HCT116 (cell line): ENCODE measurements around the gene CCDC126. TPM values are rescaled to one million over a fixed set of nuclear protein-coding genes. Genes with fewer than 3 reads are reported as not detected.

Source experiments
- ATAC-seq: fragments of 200-7000 bp; cut with Tn5 transposase; 2 replicates; pipeline ENCODE4 v1.9.1; 2020; ENCODE audit warnings: mild to moderate bottlenecking, moderate library complexity
- BruUV-seq: library from RNA; stranded (reverse); fragments of 400-500 nt; replicated peaks from 2 replicates; lab custom pipeline; 2021; lab: Mats Ljungman, UMichigan
- CTCF ChIA-PET: fragments of 300-600 bp; sonication (Branson Sonifier 250); formaldehyde crosslinking; loops from one replicate; lab custom pipeline; 2021; ENCODE audit warnings: antibody characterized with exemption; lab: Charles Lee
- POLR2A ChIA-PET: fragments of 300-600, 350-600 bp; sonication (Branson Sonifier 250); formaldehyde crosslinking; loops from one replicate; lab custom pipeline; 2021; ENCODE audit warnings: antibody characterized with exemption; lab: Charles Lee
- RAD21 ChIA-PET, 2 experiments: fragments of 300-600 bp; sonication (Branson Sonifier 250); formaldehyde crosslinking; loops; one replicate each; lab custom pipeline; 2023; ENCODE audit warnings: low total read pairs in 2 of 2; ENCODE audit not compliant: uncharacterized antibody in 2 of 2, unreplicated experiment in 2 of 2, low non-redundant PET in 1 of 2; lab: Charles Lee
- DNase-seq: peaks from one replicate; pipeline ENCODE4 v3.0.0-alpha.2; 2010; ENCODE audit warnings: low read depth, low spot score
- H2AFZ ChIP-seq: fragments of 200-600 bp; shearing (Covaris generic), sonication (generic); 2 replicates; pipeline ENCODE4 v1.6.1; 2017; ENCODE audit warnings: low read depth, mixed run types, mixed read lengths, antibody characterized with exemption, low read length; ENCODE audit not compliant: poor library complexity, severe bottlenecking
- H3K27ac ChIP-seq: 2 replicates; pipeline ENCODE4 v1.5.1; 2012; ENCODE audit warnings: low read depth, low read length
- H3K27me3 ChIP-seq: fragments of 200-600 bp; sonication (generic); 2 replicates; pipeline ENCODE4 v1.6.1; 2016; ENCODE audit warnings: mixed run types, low read length, mixed read lengths; ENCODE audit not compliant: insufficient read depth
- H3K36me3 ChIP-seq, 2 experiments: fragments of 200-500 bp in 1 of 2; fragments of 200-600 bp in 1 of 2; sonication (Bioruptor generic) in 1 of 2; sonication (generic) in 1 of 2; 2 replicates each; pipeline versions ENCODE4 v1.5.1 to v1.6.1; 2014 to 2016; ENCODE audit warnings: low read length in 2 of 2, inconsistent platforms in 1 of 2, mixed read lengths in 1 of 2, mixed run types in 1 of 2; ENCODE audit not compliant: insufficient read depth in 2 of 2, control insufficient read depth in 1 of 2
- H3K4me1 ChIP-seq, 2 experiments: fragments of 200-600 bp in 1 of 2; sonication (generic) in 1 of 2; 2 replicates each; pipeline versions ENCODE4 v1.5.1 to v1.6.1; 2012 to 2017; ENCODE audit warnings: low read length in 2 of 2, inconsistent platforms in 1 of 2, mild to moderate bottlenecking in 1 of 2, mixed read lengths in 1 of 2, mixed run types in 1 of 2, moderate library complexity in 1 of 2; ENCODE audit not compliant: insufficient read depth in 2 of 2, control insufficient read depth in 1 of 2
- H3K4me2 ChIP-seq: fragments of 200-600 bp; sonication (generic); 2 replicates; pipeline ENCODE4 v1.6.1; 2017; ENCODE audit warnings: mixed run types, low read length, mixed read lengths
- H3K4me3 ChIP-seq, 2 experiments: fragments of 200-600 bp in 1 of 2; sonication (generic) in 1 of 2; replicated peaks in 1 of 2; 2 replicates each; pipeline ENCODE4 v1.5.1; 2011 to 2016; ENCODE audit warnings: low read length in 2 of 2, control low read depth in 1 of 2, low read depth in 1 of 2, mild to moderate bottlenecking in 1 of 2, mixed read lengths in 1 of 2, mixed run types in 1 of 2
- H3K79me2 ChIP-seq: fragments of 200-600 bp; sonication (generic); 2 replicates; pipeline ENCODE4 v1.6.1; 2017; ENCODE audit warnings: mild to moderate bottlenecking, mixed run types, low read length, moderate library complexity, mixed read lengths; ENCODE audit not compliant: insufficient read depth
- H3K9ac ChIP-seq: fragments of 200-600 bp; sonication (generic); 2 replicates; pipeline ENCODE4 v1.6.1; 2016; ENCODE audit warnings: low read length, mixed read lengths
- H3K9me2 ChIP-seq: fragments of 200-600 bp; sonication (generic), shearing (Covaris generic); 2 replicates; pipeline ENCODE4 v1.6.1; 2017; ENCODE audit warnings: mixed run types, mild to moderate bottlenecking, moderate library complexity; ENCODE audit not compliant: insufficient read depth
- H3K9me3 ChIP-seq, 2 experiments: fragments of 200-500 bp in 1 of 2; fragments of 200-600 bp in 1 of 2; sonication (Bioruptor generic) in 1 of 2; sonication (generic) in 1 of 2; 2 replicates each; pipeline ENCODE4 v1.6.1; 2014 to 2017; ENCODE audit warnings: low read length in 2 of 2, mixed read lengths in 2 of 2, inconsistent platforms in 1 of 2, low read depth in 1 of 2, mild to moderate bottlenecking in 1 of 2, mixed run types in 1 of 2, moderate library complexity in 1 of 2; ENCODE audit not compliant: control insufficient read depth in 1 of 2, insufficient read depth in 1 of 2
- H4K20me1 ChIP-seq: fragments of 200-600 bp; sonication (generic), shearing (Covaris generic); 2 replicates; pipeline ENCODE4 v1.6.1; 2017; ENCODE audit warnings: mixed run types, mild to moderate bottlenecking, moderate library complexity; ENCODE audit not compliant: insufficient read depth
- CBX3 ChIP-seq: IDR thresholded peaks from 2 replicates; pipeline ENCODE4 v1.6.1; 2012; ENCODE audit warnings: low read depth
- CEBPB ChIP-seq: IDR thresholded peaks from 2 replicates; pipeline ENCODE4 v1.6.1; 2012; ENCODE audit warnings: low read depth
- EGR1 ChIP-seq: IDR thresholded peaks from 2 replicates; pipeline ENCODE4 v1.6.1; 2012; ENCODE audit warnings: low read depth
- FOSL1 ChIP-seq: IDR thresholded peaks from 2 replicates; pipeline ENCODE4 v1.6.1; 2012; ENCODE audit warnings: low read depth
- JUND ChIP-seq: IDR thresholded peaks from 2 replicates; pipeline ENCODE4 v1.6.1; 2012
- POLR2A ChIP-seq: IDR thresholded peaks from 2 replicates; pipeline ENCODE4 v1.7.0; 2011; ENCODE audit warnings: borderline replicate concordance; ENCODE audit not compliant: insufficient read depth, insufficient read length; ENCODE audit errors: extremely low read depth
- POLR2AphosphoS5 ChIP-seq: IDR thresholded peaks from 2 replicates; pipeline ENCODE4 v1.6.1; 2011; ENCODE audit warnings: mild to moderate bottlenecking, low read depth, low read length, moderate library complexity
- SIN3A ChIP-seq: IDR thresholded peaks from 2 replicates; pipeline ENCODE4 v1.6.1; 2012; ENCODE audit warnings: low read depth
- SP1 ChIP-seq: IDR thresholded peaks from 2 replicates; pipeline ENCODE4 v1.6.1; 2012; ENCODE audit warnings: low read depth
- TCF7L2 ChIP-seq: IDR thresholded peaks from 2 replicates; pipeline ENCODE4 v1.7.0; 2011; ENCODE audit warnings: borderline replicate concordance, inconsistent platforms; ENCODE audit not compliant: insufficient read depth, insufficient read length; ENCODE audit errors: extremely low read depth
- YY1 ChIP-seq: IDR thresholded peaks from 2 replicates; pipeline ENCODE4 v1.6.1; 2011; ENCODE audit warnings: low read length, low read depth, moderate library complexity, mild to moderate bottlenecking; ENCODE audit not compliant: insufficient replicate concordance; ENCODE audit errors: extremely low read depth
- intact Hi-C: fragments of 100-400 bp; cut with micrococcal nuclease; formaldehyde crosslinking; loops from 2 replicates; pipeline ENCODE4 v1.10.0; 2022
- total RNA-seq: library from RNA; stranded (reverse); gene quantifications from one replicate; pipeline ENCODE4 v1.2.1, GENCODE V29; 2021; ENCODE audit not compliant: unreplicated experiment
- TF ChIP-seq, protein P1 (sequence below): IDR thresholded peaks from 2 replicates; pipeline ENCODE4 v1.6.1; 2012
- TF ChIP-seq, protein P2 (sequence below): IDR thresholded peaks from 2 replicates; pipeline ENCODE4 v1.6.1; 2012; ENCODE audit warnings: low read depth
- TF ChIP-seq, protein P3 (sequence below): IDR thresholded peaks from 2 replicates; pipeline ENCODE4 v1.6.1; 2012

CCDC126 gene
- total RNA-seq, 1 experiment from 2014 or later: 5.0 TPM

DNA sequence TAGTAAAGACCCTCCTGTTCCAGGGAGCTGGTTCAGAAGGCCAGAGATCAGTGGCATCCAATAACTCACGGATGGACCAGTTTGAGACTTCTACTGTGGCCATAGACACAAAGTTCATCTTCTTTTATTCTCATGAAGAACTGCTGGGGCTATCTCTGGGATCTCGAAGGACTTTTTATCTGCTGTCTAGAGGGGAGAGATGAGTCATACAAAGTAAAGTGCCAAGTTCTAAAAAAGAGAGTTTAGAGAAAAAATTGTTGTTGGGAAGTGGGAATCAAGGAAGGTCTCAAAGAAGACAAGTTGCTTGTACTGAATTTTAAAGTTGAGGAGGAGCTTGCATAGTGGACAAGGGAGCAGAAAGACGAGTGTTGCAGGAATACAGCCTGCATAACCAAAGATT is 74.9 kb downstream of the CCDC126 start:
- ATAC-seq (no peak), DNase-seq (no peak)
- POLR2A ChIA-PET: no interaction called here
- no peak for TF ChIP-seq SIN3A
- no peak for TF ChIP-seq JUND
- no peak for TF ChIP-seq CEBPB
- TF ChIP-seq CBX3: no peak
- TF ChIP-seq YY1: no peak
- TF ChIP-seq, protein P1, sequence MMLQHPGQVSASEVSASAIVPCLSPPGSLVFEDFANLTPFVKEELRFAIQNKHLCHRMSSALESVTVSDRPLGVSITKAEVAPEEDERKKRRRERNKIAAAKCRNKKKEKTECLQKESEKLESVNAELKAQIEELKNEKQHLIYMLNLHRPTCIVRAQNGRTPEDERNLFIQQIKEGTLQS: no peak
- no peak for TF ChIP-seq FOSL1
- TF ChIP-seq EGR1: no peak
- TF ChIP-seq, protein P2, sequence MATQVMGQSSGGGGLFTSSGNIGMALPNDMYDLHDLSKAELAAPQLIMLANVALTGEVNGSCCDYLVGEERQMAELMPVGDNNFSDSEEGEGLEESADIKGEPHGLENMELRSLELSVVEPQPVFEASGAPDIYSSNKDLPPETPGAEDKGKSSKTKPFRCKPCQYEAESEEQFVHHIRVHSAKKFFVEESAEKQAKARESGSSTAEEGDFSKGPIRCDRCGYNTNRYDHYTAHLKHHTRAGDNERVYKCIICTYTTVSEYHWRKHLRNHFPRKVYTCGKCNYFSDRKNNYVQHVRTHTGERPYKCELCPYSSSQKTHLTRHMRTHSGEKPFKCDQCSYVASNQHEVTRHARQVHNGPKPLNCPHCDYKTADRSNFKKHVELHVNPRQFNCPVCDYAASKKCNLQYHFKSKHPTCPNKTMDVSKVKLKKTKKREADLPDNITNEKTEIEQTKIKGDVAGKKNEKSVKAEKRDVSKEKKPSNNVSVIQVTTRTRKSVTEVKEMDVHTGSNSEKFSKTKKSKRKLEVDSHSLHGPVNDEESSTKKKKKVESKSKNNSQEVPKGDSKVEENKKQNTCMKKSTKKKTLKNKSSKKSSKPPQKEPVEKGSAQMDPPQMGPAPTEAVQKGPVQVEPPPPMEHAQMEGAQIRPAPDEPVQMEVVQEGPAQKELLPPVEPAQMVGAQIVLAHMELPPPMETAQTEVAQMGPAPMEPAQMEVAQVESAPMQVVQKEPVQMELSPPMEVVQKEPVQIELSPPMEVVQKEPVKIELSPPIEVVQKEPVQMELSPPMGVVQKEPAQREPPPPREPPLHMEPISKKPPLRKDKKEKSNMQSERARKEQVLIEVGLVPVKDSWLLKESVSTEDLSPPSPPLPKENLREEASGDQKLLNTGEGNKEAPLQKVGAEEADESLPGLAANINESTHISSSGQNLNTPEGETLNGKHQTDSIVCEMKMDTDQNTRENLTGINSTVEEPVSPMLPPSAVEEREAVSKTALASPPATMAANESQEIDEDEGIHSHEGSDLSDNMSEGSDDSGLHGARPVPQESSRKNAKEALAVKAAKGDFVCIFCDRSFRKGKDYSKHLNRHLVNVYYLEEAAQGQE: no peak
- no peak for TF ChIP-seq TCF7L2
- TF ChIP-seq POLR2A: no peak
- no peak for TF ChIP-seq SP1
- no peak for TF ChIP-seq POLR2AphosphoS5
- TF ChIP-seq, protein P3, sequence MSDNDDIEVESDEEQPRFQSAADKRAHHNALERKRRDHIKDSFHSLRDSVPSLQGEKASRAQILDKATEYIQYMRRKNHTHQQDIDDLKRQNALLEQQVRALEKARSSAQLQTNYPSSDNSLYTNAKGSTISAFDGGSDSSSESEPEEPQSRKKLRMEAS: no peak
- Histone ChIP-seq H3K79me2 (no peaks in the 10 kb centered on the region), H3K4me2 (no peak overlapping the region), H4K20me1 (no peaks in the 10 kb centered on the region), H3K9me2 (no peaks in the 10 kb centered on the region), H3K4me1 (no peaks in the 10 kb centered on the region), H3K9me3 (0 out of 4 replicates have a peak, but pooled peaks cover 0 to 4% of the 10 kb centered on the region in 2 experiments), H3K27me3 (no peaks in the 10 kb centered on the region), H3K4me3 (no peak overlapping the region), H3K9ac (no peak overlapping the region), H3K36me3 (no peaks in the 10 kb centered on the region), H2AFZ (no peak overlapping the region), H3K27ac (no peak overlapping the region)
- CTCF ChIA-PET: no interaction called here
- no TSS peak for BruUV-seq
- RAD21 ChIA-PET: no interaction called here
- intact Hi-C loops: no loop called here
